Retinal pigment epithelial cell (primary cell): ENCODE results near the gene CSHL1.

Source experiments
- DNase-seq: peaks from one replicate; pipeline ENCODE4 v3.0.0-alpha.2; 2010; ENCODE audit warnings: low read depth
- H3K4me3 ChIP-seq: 2 replicates; pipeline ENCODE4 v1.5.1; 2011; ENCODE audit warnings: mild to moderate bottlenecking, low read length, control low read depth, moderate library complexity
- TF ChIP-seq, protein P1 (sequence below): conservative IDR thresholded peaks from 2 replicates; pipeline ENCODE4 v1.5.1; 2011; ENCODE audit warnings: low read depth, low read length, control low read depth, inconsistent platforms

The CSHL1 gene

DNA sequence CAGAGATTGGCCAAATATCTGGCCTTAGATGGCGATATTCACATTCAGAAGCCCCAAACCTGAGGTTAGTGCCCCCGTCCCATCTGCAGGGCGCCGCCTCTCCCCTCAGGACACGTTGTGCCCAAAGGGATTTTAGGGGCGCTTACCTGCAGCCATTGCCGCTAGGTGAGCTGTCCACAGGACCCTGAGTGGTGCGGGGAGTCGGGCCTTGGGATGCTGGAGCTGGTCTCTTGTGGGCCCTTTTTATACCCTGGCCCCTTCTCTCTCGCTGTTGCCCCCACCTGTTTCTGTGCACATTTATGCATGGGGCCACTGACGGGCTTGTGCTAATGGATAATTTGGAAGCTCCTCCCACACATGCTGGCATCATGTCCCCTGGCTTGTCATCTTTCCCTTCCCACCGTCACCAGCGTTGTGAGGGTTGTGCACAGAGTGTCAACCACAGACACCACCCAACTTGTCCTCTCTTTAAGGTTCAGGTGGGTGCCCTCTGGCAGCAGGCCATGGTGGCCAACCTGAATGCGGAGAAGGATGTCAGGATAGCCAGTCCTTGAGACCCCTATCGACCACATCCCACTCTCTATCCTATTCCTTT is at the start of gene CSHL1:
CSHL1 (minus strand) TSS at position 218 of the 595 bp plus-strand sequence; CDS start at position 156, 62 bp downstream.
- TF ChIP-seq, protein P1, sequence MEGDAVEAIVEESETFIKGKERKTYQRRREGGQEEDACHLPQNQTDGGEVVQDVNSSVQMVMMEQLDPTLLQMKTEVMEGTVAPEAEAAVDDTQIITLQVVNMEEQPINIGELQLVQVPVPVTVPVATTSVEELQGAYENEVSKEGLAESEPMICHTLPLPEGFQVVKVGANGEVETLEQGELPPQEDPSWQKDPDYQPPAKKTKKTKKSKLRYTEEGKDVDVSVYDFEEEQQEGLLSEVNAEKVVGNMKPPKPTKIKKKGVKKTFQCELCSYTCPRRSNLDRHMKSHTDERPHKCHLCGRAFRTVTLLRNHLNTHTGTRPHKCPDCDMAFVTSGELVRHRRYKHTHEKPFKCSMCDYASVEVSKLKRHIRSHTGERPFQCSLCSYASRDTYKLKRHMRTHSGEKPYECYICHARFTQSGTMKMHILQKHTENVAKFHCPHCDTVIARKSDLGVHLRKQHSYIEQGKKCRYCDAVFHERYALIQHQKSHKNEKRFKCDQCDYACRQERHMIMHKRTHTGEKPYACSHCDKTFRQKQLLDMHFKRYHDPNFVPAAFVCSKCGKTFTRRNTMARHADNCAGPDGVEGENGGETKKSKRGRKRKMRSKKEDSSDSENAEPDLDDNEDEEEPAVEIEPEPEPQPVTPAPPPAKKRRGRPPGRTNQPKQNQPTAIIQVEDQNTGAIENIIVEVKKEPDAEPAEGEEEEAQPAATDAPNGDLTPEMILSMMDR = no peak
- DNase-seq = no peak
- no peak within 1 kb of the TSS for H3K4me3 ChIP-seq

DNA sequence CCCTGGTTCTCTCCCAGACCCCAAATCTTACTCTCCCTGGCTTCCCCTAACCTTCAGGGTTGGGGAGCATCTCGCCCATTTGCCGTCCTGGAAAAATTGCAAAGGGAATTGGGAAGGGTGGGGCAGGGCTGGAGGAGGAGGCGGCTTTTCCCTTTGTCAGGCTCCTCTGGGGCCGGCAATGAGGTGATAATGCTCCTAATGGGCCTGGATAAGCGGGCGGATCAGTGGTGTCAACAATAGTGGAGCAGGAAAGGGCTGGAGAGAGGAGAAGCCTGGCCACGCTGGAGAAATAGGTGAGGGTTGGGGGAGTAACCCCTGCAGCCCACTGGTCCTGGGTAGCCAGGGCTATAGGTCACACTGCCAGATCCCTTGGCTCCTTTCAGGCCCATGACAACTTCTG is 49.4 kb upstream of the CSHL1 start:
- TF ChIP-seq, protein P1 = no peak
- no peak for DNase-seq
- H3K4me3 ChIP-seq = no peak overlapping the region

DNA sequence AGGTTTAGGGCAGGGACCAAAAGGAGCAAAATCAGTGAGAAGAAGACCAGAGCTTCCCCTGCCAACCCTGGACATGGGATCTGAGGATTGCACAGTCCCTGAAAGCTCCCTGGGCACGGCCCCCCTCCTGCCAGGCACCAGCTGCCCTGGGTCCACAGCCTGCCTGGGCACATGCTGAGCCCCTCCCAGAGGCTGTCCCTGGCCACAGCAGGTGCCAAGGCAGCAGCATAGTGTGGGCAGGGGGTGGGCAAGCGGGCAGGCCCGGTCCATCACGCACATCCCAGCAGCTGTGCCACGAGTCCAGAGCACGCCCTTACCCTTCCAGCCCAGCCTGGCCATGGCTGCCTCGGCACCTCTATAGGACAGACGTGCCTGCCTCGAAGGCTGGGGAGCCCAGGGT is 48.9 kb upstream of the CSHL1 start:
- TF ChIP-seq, protein P1 = no peak
- no peak overlapping the region for H3K4me3 ChIP-seq
- DNase-seq = no peak

DNA sequence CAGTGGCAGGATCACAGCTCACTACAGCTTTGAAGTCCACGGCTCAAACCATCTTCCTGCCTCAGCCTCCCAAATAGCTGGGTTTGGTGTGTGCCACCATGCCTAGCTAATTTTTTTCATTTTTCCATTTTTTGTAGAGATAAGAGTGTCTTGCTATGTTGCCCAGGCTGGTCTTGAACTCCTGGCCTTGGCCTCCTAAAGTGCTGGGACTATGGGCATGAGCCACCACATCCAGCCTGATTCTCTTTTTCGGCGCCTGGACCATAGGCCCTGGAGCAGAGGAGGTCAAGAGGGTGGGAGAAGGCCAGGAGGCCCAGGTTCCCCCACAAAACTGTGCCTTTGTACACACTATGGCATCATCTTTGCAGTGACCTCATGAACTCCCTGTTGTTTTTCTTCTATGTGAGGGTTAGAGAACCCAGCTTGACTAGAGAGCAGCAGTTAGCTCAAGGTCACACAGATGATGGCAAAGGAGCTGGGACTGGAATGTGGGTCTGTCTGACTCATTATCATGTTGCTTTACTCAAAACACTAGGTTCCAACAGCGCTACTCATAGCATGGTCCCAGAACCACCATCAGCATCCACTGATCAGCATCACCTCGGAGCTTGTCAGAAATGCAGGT is 45.4 kb upstream of the CSHL1 start:
- DNase-seq = no peak
- TF ChIP-seq, protein P1 = no peak
- H3K4me3 ChIP-seq = no peak overlapping the region

DNA sequence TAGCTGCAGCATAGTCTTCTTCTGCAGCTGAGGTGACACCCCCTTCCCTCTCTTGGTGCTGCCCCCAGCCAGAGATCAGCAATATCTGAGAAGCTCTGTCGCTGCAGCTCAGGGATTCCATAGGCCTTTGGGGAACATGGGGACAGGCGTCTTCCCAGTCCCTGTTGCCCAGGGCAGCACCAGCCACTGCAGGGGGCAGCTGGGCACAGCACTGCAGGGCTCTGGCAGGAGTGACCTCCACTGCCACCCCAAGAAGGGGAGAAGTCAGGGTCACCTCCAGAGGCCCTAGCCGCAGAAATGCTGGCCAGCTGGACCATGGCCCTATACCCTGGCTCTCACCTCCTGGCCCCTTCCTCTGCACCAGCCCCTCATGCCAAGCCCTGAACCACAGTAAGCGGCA is 44.7 kb upstream of the CSHL1 start:
- TF ChIP-seq, protein P1 = no peak
- no peak for DNase-seq
- no peak overlapping the region for H3K4me3 ChIP-seq

DNA sequence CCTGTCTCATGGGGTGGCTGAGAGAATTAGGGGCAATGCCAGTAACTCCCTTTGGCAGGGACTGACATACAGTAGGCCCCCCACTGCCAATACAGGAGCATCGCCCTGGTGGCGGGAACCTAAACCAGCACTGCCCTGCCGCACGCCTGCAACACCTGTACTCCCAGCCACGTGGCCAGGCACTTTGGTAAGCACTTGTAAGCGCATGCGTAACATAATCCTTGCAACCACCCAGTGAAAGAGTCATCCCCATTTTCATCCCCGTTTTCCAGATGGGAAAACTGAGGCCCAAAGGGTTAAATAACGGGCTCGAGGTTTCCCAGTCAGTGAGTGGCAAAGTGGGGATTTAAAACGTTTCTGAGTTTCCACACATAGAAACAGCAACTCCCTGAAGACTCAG is 44.2 kb upstream of the CSHL1 start:
- TF ChIP-seq, protein P1 = no peak
- DNase-seq = no peak
- H3K4me3 ChIP-seq = no peak overlapping the region
